K562 treated with DMSO at 1 percent for 12 hours (cell line): ENCODE data around the gene RHBDD1. TPM values are rescaled to one million over a fixed set of nuclear protein-coding genes. Genes with fewer than 3 reads are reported as not detected.

Experiments
- total RNA-seq: library from RNA; unstranded; fragments of 300-600 nt; gene quantifications from 2 replicates; pipeline ENCODE4 v1.2.3, GENCODE V29; 2022; ENCODE audit not compliant: insufficient read depth

Gene RHBDD1
- 3.5 and 29.1 TPM in 2 replicates for total RNA-seq

DNA sequence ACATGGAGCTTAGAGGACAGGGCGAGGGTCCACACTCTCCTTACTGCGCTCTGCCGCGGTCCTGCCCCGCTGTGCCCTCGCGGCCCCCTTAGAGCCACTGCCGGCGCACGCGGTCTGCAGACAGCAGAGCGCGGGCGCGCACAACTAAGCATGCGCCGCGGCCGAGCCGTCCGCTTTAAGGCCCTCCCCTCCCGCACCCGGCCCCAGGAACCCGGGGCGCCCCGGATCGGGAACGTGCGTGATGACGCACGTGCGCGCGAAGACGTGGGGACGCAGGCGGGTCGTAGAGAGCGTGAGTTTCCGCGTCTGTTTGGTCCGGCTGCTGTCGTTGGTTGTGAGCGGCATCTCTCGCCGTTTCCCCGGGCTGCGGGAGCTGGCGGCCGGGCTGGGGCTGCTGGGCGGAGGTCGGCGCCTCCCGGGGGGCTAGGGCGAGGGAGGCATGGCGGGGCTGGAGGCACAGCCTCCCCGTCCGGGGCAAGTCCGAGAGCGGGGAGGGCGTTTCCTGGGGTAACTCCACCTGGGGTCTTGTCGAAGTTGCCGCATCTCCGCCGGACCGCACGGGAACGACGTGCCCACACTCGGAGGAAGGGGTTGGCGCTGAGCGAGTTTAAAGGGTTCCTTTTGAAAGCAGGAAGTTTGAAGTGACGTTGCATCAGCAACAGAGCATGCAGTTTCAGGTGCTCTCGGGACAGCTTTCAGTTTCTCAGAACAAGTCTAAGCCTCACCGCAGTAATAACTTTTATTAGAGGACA is at the start of gene RHBDD1:
RHBDD1 (plus strand) TSS at position 259 of the 752 bp plus-strand sequence. CDS start 28,640 bp downstream, outside the sequence.

GRCh38 chr2:226799211-226799975 is 36.5 kb upstream of the RHBDD1 start, which contains the start of gene IRS1:
Gene IRS1 (minus strand): TSS chr2:226799820. CDS start chr2:226798738, 1,082 bp downstream.

Other genes with a start within 250 kb of the RHBDD1 start
- 0.37 TPM in 1 of 2 replicates, not detected in the other for gene IRS1, start 36.2 kb upstream of the RHBDD1 start, total RNA-seq